Measurements from ENCODE around the gene XPO4. TPM values are rescaled to one million over a fixed set of nuclear protein-coding genes. Genes with fewer than 3 reads are reported as not detected.

XPO4 gene
- total and polyA plus RNA-seq, 2 of the 8 experiments (the other 6 are each of a cell fraction or from before 2014, with no cell fraction given), result 11.9 to 33.3 TPM

GRCh38 chr13:20832861-20833260 lies 69.7 kb downstream of the XPO4 start:
- H3K56ac ChIP-seq (replicated peaks; ENCODE audit: insufficient read length, low read depth, low read length), result no peak overlapping the region

More at GRCh38 chr13:20832861-20833260, 69.7 kb downstream of the XPO4 start:
- peaks cover 0 to 2% of the 10 kb centered on the region in 2 experiments for H4K20me1 ChIP-seq (replicated peaks in 1 of 2; ENCODE audit: control insufficient read depth in 1 of 2, insufficient read depth in 2 of 2, low read length in 2 of 2)
- no peak overlapping the region for H3K23ac ChIP-seq (ENCODE audit: insufficient read length)
- H3K27ac ChIP-seq (ENCODE audit: low read depth, low read length), result no peak overlapping the region
- no peaks in the 10 kb centered on the region for H3K4me1 ChIP-seq (replicated peaks in 1 of 4; ENCODE audit: control insufficient read depth in 3 of 4, insufficient read depth in 4 of 4, low read length in 3 of 4)
- TF ChIP-seq CBX5 (IDR thresholded peaks at IDR 0.05; ENCODE audit: low read depth, low read length), result no peak
- no peak overlapping the region for H3K14ac ChIP-seq (ENCODE audit: insufficient read length)
- FAIRE-seq (no peak), DNase-seq (ENCODE audit: low read depth in 1 of 2, low spot score in 2 of 2) (no peak)
- no peak overlapping the region for H2AK5ac ChIP-seq (ENCODE audit: low read depth, low read length)
- no peaks in the 10 kb centered on the region for H3K23me2 ChIP-seq (ENCODE audit: low read depth, low read length)
- no peak overlapping the region for H2BK12ac ChIP-seq (ENCODE audit: low read depth, low read length)
- H3K36me3 ChIP-seq (ENCODE audit: control insufficient read depth in 2 of 4, insufficient read depth in 4 of 4, low read length in 3 of 4), result peaks cover 0 to 9% (median 2%) of the 10 kb centered on the region in 4 experiments; a peak in 5 of 8 replicates
- H2BK20ac ChIP-seq (ENCODE audit: low read length), result no peak overlapping the region
- no peak overlapping the region for H4K5ac ChIP-seq (ENCODE audit: insufficient read length, low read depth, low read length)
- no peak overlapping the region for H2AFZ ChIP-seq (ENCODE audit: low read length)
- H3K18ac ChIP-seq (ENCODE audit: extremely low read depth, low read length), result no peak overlapping the region
- H3K4ac ChIP-seq (replicated peaks; ENCODE audit: insufficient read length, low read depth, low read length), result no peak overlapping the region
- H3K9ac ChIP-seq (replicated peaks in 1 of 4; ENCODE audit: extremely low read depth in 1 of 4, low read depth in 3 of 4, low read length in 3 of 4), result no peak overlapping the region
- ChIA-PET CTCF (ENCODE audit: partially characterized antibody) (interaction anchor here (0.5 to 1.5 kb wide), 2 partner anchors 111 to 340 kb away, joined by 3 to 4 read pairs; no protein-coding TSS in a partner anchor), POLR2A (ENCODE audit: partially characterized antibody) (interaction anchor here (1.7 kb wide), 1 partner anchor 10 kb away, joined by 3 read pairs; no protein-coding TSS in a partner anchor)
- H3K27me3 ChIP-seq (replicated peaks in 1 of 4; ENCODE audit: control insufficient read depth in 3 of 4, extremely low read depth in 1 of 4, insufficient read depth in 3 of 4, low read length in 3 of 4), result no peaks in the 10 kb centered on the region
- no peak overlapping the region for H2BK5ac ChIP-seq (ENCODE audit: low read depth, low read length)
- H3K79me2 ChIP-seq (ENCODE audit: control insufficient read depth in 1 of 2, insufficient read depth in 2 of 2, low read length in 2 of 2), result no peaks in the 10 kb centered on the region
- no peak overlapping the region for H2BK15ac ChIP-seq (ENCODE audit: low read length)
- H3K4me3 ChIP-seq (ENCODE audit: extremely low read depth in 1 of 4, insufficient read depth in 2 of 4, low read depth in 3 of 4, low read length in 4 of 4), result no peak overlapping the region
- H2BK120ac ChIP-seq (replicated peaks; ENCODE audit: low read depth, low read length), result no peak overlapping the region
- no peak overlapping the region for H4K8ac ChIP-seq (ENCODE audit: extremely low read depth, insufficient read depth, low read length)
- H3K4me2 ChIP-seq (ENCODE audit: insufficient read depth in 1 of 2, low read depth in 2 of 2, low read length in 2 of 2), result no peak overlapping the region
- 99% methylated on average over 3 of the region's 3 CpGs; no CpG with 5 or more reads in 1 of the 2 experiments for WGBS, 2 experiments (ENCODE audit: extremely low coverage in 1 of 2, insufficient coverage in 1 of 2, insufficient read length in 1 of 2, insufficient replicate concordance in 2 of 2, low coverage in 1 of 2, low lambda C conversion rate in 2 of 2, missing lambda C conversion rate in 1 of 2)
- no peaks in the 10 kb centered on the region for H3K79me1 ChIP-seq (ENCODE audit: low read depth, low read length)
- no peak overlapping the region for H4K91ac ChIP-seq (replicated peaks; ENCODE audit: insufficient read length, low read length)
- no peaks in the 10 kb centered on the region for H3K9me3 ChIP-seq (ENCODE audit: insufficient read depth in 2 of 2, low read depth in 1 of 2, low read length in 1 of 2)
